Vagina (tissue), 2 donors: Measurements from ENCODE around the gene FOXO3. TPM values are rescaled to one million over a fixed set of nuclear protein-coding genes. Genes with fewer than 3 reads are reported as not detected.

ENCODE experiments used
- DNase-seq, 2 donors: peaks; one replicate each; pipeline ENCODE4 v3.0.0-alpha.2; 2017; ENCODE audit errors: extremely low spot score in 2 of 2
- H3K27ac ChIP-seq: fragments of 200-600 bp; sonication (generic); one replicate; pipeline ENCODE4 v1.5.1; 2019
- H3K27me3 ChIP-seq: fragments of 200-600 bp; sonication (generic); one replicate; pipeline ENCODE4 v1.5.1; 2019
- H3K36me3 ChIP-seq, 2 donors: fragments of 200-600 bp; sonication (generic); one replicate each; pipeline ENCODE4 v1.5.1; 2017 to 2019
- H3K4me1 ChIP-seq: fragments of 200-600 bp; sonication (generic); one replicate; pipeline ENCODE4 v1.5.1; 2019
- H3K4me3 ChIP-seq, 2 donors: fragments of 200-600 bp; sonication (generic); 1 replicate in 1 of 2; 2 replicates in 1 of 2; pipeline ENCODE4 v1.5.1; 2016 to 2019
- H3K9me3 ChIP-seq: fragments of 200-600 bp; sonication (generic); one replicate; pipeline ENCODE4 v1.5.1; 2019
- CTCF ChIP-seq, 3 experiments: fragments of 450-650 bp in 2 of 3; fragments of 200-600 bp in 1 of 3; sonication (generic) in 1 of 3; IDR thresholded peaks; one replicate each; pipeline ENCODE4 v1.5.1; 2017 to 2019; ENCODE audit warnings: antibody characterized with exemption in 3 of 3, mild to moderate bottlenecking in 2 of 3, moderate library complexity in 2 of 3
- POLR2A ChIP-seq, 2 donors: fragments of 450-650 bp; IDR thresholded peaks; one replicate each; pipeline ENCODE4 v1.6.1; 2017; ENCODE audit warnings: antibody characterized with exemption in 2 of 2, mild to moderate bottlenecking in 2 of 2, moderate library complexity in 2 of 2
- POLR2AphosphoS5 ChIP-seq, 2 donors: sonication (generic); formaldehyde crosslinking; IDR thresholded peaks; one replicate each; pipeline ENCODE4 v1.9.0; 2017; ENCODE audit warnings: antibody characterized with exemption in 2 of 2, mild to moderate bottlenecking in 2 of 2, low read depth in 1 of 2; ENCODE audit not compliant: insufficient read depth in 1 of 2
- intact Hi-C: fragments of 100-400 bp; cut with DNase I; formaldehyde crosslinking; loops from one replicate; pipeline ENCODE4 v1.15.1; 2023
- total RNA-seq: library from RNA; depleted of rRNA; stranded (reverse); fragments of >200 nt; gene quantifications from one replicate; pipeline ENCODE4 v1.2.3, GENCODE V29; 2016

Gene FOXO3
- total RNA-seq, 1 donor from 2014 or later: 110 TPM

- no peak overlapping the region for H3K27ac ChIP-seq
- no peak for TF ChIP-seq CTCF (IDR thresholded peaks at IDR 0.05)
- TF ChIP-seq POLR2A (IDR thresholded peaks at IDR 0.05): no peak
- TF ChIP-seq POLR2AphosphoS5 (IDR thresholded peaks at IDR 0.05; ENCODE audit: insufficient read depth in 1 of 2, low read depth in 1 of 2): no peak
- intact Hi-C loops: no loop called here
- H3K4me1 ChIP-seq: peaks cover 41% of the 10 kb centered on the region
- H3K36me3 ChIP-seq: no peaks in the 10 kb centered on the region
- no peak overlapping the region for H3K4me3 ChIP-seq
- H3K27me3 ChIP-seq: no peaks in the 10 kb centered on the region
- no peaks in the 10 kb centered on the region for H3K9me3 ChIP-seq
- DNase-seq: no peak
Measured at GRCh38 chr6:108711826-108712225, 151.1 kb downstream of the FOXO3 start.

- Histone ChIP-seq H3K9me3 (no peaks in the 10 kb centered on the region), H3K27ac (no peak overlapping the region), H3K4me3 (no peak overlapping the region), H3K27me3 (no peaks in the 10 kb centered on the region), H3K36me3 (no peaks in the 10 kb centered on the region), H3K4me1 (peaks cover 34% of the 10 kb centered on the region)
- intact Hi-C loops: no loop called here
- DNase-seq: no peak
- TF ChIP-seq POLR2AphosphoS5 (IDR thresholded peaks at IDR 0.05; ENCODE audit: insufficient read depth in 1 of 2, low read depth in 1 of 2): no peak
Measured at GRCh38 chr6:108712946-108713345, 152.2 kb downstream of the FOXO3 start.

GRCh38 chr6:108714101-108714765 lies 153.5 kb downstream of the FOXO3 start:
- intact Hi-C loops: no loop called here
- TF ChIP-seq POLR2AphosphoS5 (IDR thresholded peaks at IDR 0.05; ENCODE audit: insufficient read depth in 1 of 2, low read depth in 1 of 2): peak in 1 of 2 donors; percentile 23
- no peak for TF ChIP-seq POLR2A (IDR thresholded peaks at IDR 0.05)
- TF ChIP-seq CTCF (IDR thresholded peaks at IDR 0.05): no peak

GRCh38 chr6:108714766-108715414 lies 154.2 kb downstream of the FOXO3 start:
- Histone ChIP-seq H3K9me3 (no peaks in the 10 kb centered on the region), H3K4me1 (peaks cover 34% of the 10 kb centered on the region), H3K27me3 (no peaks in the 10 kb centered on the region), H3K36me3 (no peaks in the 10 kb centered on the region), H3K27ac (peak overlapping the region; percentile 55), H3K4me3 (no peak overlapping the region)
- TF ChIP-seq CTCF (IDR thresholded peaks at IDR 0.05) (no peak), POLR2A (IDR thresholded peaks at IDR 0.05) (no peak), POLR2AphosphoS5 (IDR thresholded peaks at IDR 0.05; ENCODE audit: insufficient read depth in 1 of 2, low read depth in 1 of 2) (no peak)
- no peak for DNase-seq
- intact Hi-C loops: no loop called here

More at GRCh38 chr6:108714101-108714765, 153.5 kb downstream of the FOXO3 start:
- Histone ChIP-seq H3K27me3 (no peaks in the 10 kb centered on the region), H3K27ac (peak overlapping the region; percentile 55), H3K4me3 (no peak overlapping the region), H3K4me1 (peaks cover 34% of the 10 kb centered on the region), H3K9me3 (no peaks in the 10 kb centered on the region), H3K36me3 (no peaks in the 10 kb centered on the region)
- DNase-seq: no peak

DNA sequence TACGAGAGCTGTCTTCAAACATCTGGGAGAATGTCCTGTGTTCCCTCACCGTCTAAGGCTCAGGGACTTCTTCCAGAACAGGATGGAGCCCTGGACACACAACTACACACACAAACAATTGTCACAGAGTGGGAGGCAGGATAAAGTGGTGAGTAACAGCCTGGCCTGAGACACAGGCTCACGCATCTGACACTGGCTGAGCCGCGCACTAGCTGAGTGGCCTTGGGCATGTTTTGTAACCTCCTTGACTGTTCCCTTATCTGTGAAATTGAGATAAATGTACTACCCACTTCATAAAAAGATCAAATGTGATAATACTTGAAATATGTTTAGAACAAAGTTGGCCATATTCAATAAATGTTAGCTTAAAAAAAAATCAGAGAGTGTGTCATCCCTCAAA lies 155.1 kb downstream of the FOXO3 start:
- DNase-seq: no peak
- Histone ChIP-seq H3K9me3 (no peaks in the 10 kb centered on the region), H3K36me3 (no peaks in the 10 kb centered on the region), H3K27ac (no peak overlapping the region), H3K27me3 (no peaks in the 10 kb centered on the region), H3K4me1 (peaks cover 26% of the 10 kb centered on the region), H3K4me3 (no peak overlapping the region)
- intact Hi-C loops: no loop called here
- no peak for TF ChIP-seq POLR2AphosphoS5 (IDR thresholded peaks at IDR 0.05; ENCODE audit: insufficient read depth in 1 of 2, low read depth in 1 of 2)
- TF ChIP-seq CTCF (IDR thresholded peaks at IDR 0.05): no peak
